WTC11 (cell line): ENCODE measurements around the gene SLIT3. TPM values are rescaled to one million over a fixed set of nuclear protein-coding genes. Genes with fewer than 3 reads are reported as not detected.

ENCODE experiments used
- ATAC-seq: fragments of 200-7000 bp; cut with Tn5 transposase; 2 replicates; pipeline ENCODE4 v1.10.0; 2021; ENCODE audit warnings: mild to moderate bottlenecking, moderate library complexity
- CTCF ChIA-PET: fragments of 300-600 bp; sonication (Branson Sonifier 250); formaldehyde crosslinking; loops from one replicate; lab custom pipeline; 2021; ENCODE audit warnings: antibody characterized with exemption; lab: Charles Lee
- POLR2A ChIA-PET: fragments of 350-600 bp; sonication (Branson Sonifier 250); formaldehyde crosslinking; loops from one replicate; lab custom pipeline; 2021; ENCODE audit warnings: antibody characterized with exemption; lab: Charles Lee
- DNase-seq: peaks from one replicate; pipeline ENCODE4 v3.0.0; 2021; ENCODE audit warnings: low spot score
- H3K27ac Mint-ChIP-seq: 2 replicates; pipeline ENCODE4 v1.8.0; 2021; ENCODE audit warnings: mixed read lengths
- H3K27me3 Mint-ChIP-seq: 2 replicates; pipeline ENCODE4 v1.8.0; 2021; ENCODE audit warnings: low read depth, mild to moderate bottlenecking, moderate library complexity, mixed read lengths
- H3K36me3 Mint-ChIP-seq: 2 replicates; pipeline ENCODE4 v1.8.0; 2021; ENCODE audit warnings: mixed read lengths
- H3K4me1 Mint-ChIP-seq: 2 replicates; pipeline ENCODE4 v1.8.0; 2022; ENCODE audit warnings: mixed read lengths
- H3K4me3 Mint-ChIP-seq: 2 replicates; pipeline ENCODE4 v1.8.0; 2021; ENCODE audit warnings: mild to moderate bottlenecking, moderate library complexity, mixed read lengths
- H3K9me3 Mint-ChIP-seq: 2 replicates; pipeline ENCODE4 v1.8.0; 2021; ENCODE audit warnings: mixed read lengths
- FOXK1 ChIP-seq: sonication (generic); formaldehyde crosslinking; IDR thresholded peaks from 2 replicates; pipeline ENCODE4 v1.8.0; 2022; ENCODE audit warnings: mild to moderate bottlenecking, moderate library complexity, missing genetic modification reagents
- FOXP4 ChIP-seq: sonication (generic); formaldehyde crosslinking; IDR thresholded peaks from 2 replicates; pipeline ENCODE4 v1.8.0; 2022; ENCODE audit warnings: mild to moderate bottlenecking, missing genetic modification reagents
- HMGA2 ChIP-seq: fragments of 250-450 bp; sonication (Bioruptor Pico); IDR thresholded peaks from 2 replicates; pipeline ENCODE4 v1.4.0; 2021; ENCODE audit warnings: mild to moderate bottlenecking, moderate library complexity
- HMGXB4 ChIP-seq: sonication (generic); formaldehyde crosslinking; IDR thresholded peaks from 2 replicates; pipeline ENCODE4 v1.8.1; 2023; ENCODE audit warnings: mild to moderate bottlenecking, moderate library complexity, missing genetic modification reagents
- JAZF1 ChIP-seq: fragments of 250-450 bp; sonication (Bioruptor Pico); IDR thresholded peaks from 2 replicates; pipeline ENCODE4 v1.9.0; 2021; ENCODE audit warnings: moderate library complexity, mild to moderate bottlenecking, inconsistent platforms
- KAT7 ChIP-seq: sonication (generic); formaldehyde crosslinking; IDR thresholded peaks from 2 replicates; pipeline ENCODE4 v1.8.1; 2023; ENCODE audit warnings: missing genetic modification reagents, mild to moderate bottlenecking, borderline replicate concordance
- MAX ChIP-seq: sonication (generic); formaldehyde crosslinking; IDR thresholded peaks from 2 replicates; pipeline ENCODE4 v1.8.0; 2022; ENCODE audit warnings: mild to moderate bottlenecking, missing genetic modification reagents
- NFYB ChIP-seq: sonication (generic); formaldehyde crosslinking; conservative IDR thresholded peaks from 2 replicates; pipeline ENCODE4 v1.8.0; 2022; ENCODE audit warnings: low read depth, missing genetic modification reagents
- USF1 ChIP-seq: sonication (generic); formaldehyde crosslinking; IDR thresholded peaks from 2 replicates; pipeline ENCODE4 v1.8.0; 2022; ENCODE audit warnings: mild to moderate bottlenecking, missing genetic modification reagents
- ZBTB21 ChIP-seq: sonication (generic); formaldehyde crosslinking; IDR thresholded peaks from 2 replicates; pipeline ENCODE4 v1.8.1; 2023; ENCODE audit warnings: mild to moderate bottlenecking, missing genetic modification reagents, borderline replicate concordance
- ZNF121 ChIP-seq: sonication (generic); formaldehyde crosslinking; IDR thresholded peaks from 2 replicates; pipeline ENCODE4 v1.8.0; 2023; ENCODE audit warnings: missing genetic modification reagents
- ZNF416 ChIP-seq: fragments of 250-450 bp; sonication (Bioruptor Pico); IDR thresholded peaks from 2 replicates; pipeline ENCODE4 v1.9.0; 2021; ENCODE audit warnings: mild to moderate bottlenecking, inconsistent platforms
- ZSCAN18 ChIP-seq: fragments of 250-450 bp; sonication (Bioruptor Pico); IDR thresholded peaks from 2 replicates; pipeline ENCODE4 v2.1.2; 2022; ENCODE audit warnings: mild to moderate bottlenecking, moderate library complexity
- total RNA-seq: library from RNA; stranded (reverse); gene quantifications from 3 replicates; pipeline ENCODE4 v1.2.3, GENCODE V29; 2021
- TF ChIP-seq, protein P1 (sequence below): sonication (generic); formaldehyde crosslinking; IDR thresholded peaks from 2 replicates; pipeline ENCODE4 v1.8.1; 2023; ENCODE audit warnings: mild to moderate bottlenecking, missing genetic modification reagents
- TF ChIP-seq, protein P2 (sequence below): fragments of 250-450 bp; sonication (Bioruptor Pico); IDR thresholded peaks from 2 replicates; pipeline ENCODE4 v1.9.0; 2021; ENCODE audit warnings: mild to moderate bottlenecking
- TF ChIP-seq, protein P3 (sequence below): sonication (generic); formaldehyde crosslinking; IDR thresholded peaks from 2 replicates; pipeline ENCODE4 v1.8.0; 2022; ENCODE audit warnings: mild to moderate bottlenecking, missing genetic modification reagents
- TF ChIP-seq, protein P4 (sequence below): sonication (generic); formaldehyde crosslinking; conservative IDR thresholded peaks from 2 replicates; pipeline ENCODE4 v1.8.1; 2023; ENCODE audit warnings: mild to moderate bottlenecking, low read depth, missing genetic modification reagents, moderate library complexity
- TF ChIP-seq, protein P5 (sequence below): sonication (generic); formaldehyde crosslinking; IDR thresholded peaks from 2 replicates; pipeline ENCODE4 v1.8.0; 2022; ENCODE audit warnings: missing genetic modification reagents

SLIT3 gene
- total RNA-seq, 1 experiment from 2014 or later: 1.9 TPM

GRCh38 chr5:168801567-168801966, 499.4 kb downstream of the SLIT3 start:
- Mint-ChIP-seq H3K27ac (no peak overlapping the region), H3K36me3 (no peaks in the 10 kb centered on the region), H3K4me3 (no peak overlapping the region), H3K27me3 (no peaks in the 10 kb centered on the region; the same call in 1 of the 2 replicates), H3K9me3 (no peaks in the 10 kb centered on the region), H3K4me1 (peaks cover 2% of the 10 kb centered on the region; the same call in 1 of the 2 replicates)
- DNase-seq: no peak
- ChIA-PET POLR2A (no interaction called here), CTCF (interaction anchor here (0.7 to 1.3 kb wide), 2 partner anchors 23 to 30 kb away, joined by 4 read pairs; no protein-coding TSS in a partner anchor)
- no peak for ATAC-seq
- TF ChIP-seq, protein P1, sequence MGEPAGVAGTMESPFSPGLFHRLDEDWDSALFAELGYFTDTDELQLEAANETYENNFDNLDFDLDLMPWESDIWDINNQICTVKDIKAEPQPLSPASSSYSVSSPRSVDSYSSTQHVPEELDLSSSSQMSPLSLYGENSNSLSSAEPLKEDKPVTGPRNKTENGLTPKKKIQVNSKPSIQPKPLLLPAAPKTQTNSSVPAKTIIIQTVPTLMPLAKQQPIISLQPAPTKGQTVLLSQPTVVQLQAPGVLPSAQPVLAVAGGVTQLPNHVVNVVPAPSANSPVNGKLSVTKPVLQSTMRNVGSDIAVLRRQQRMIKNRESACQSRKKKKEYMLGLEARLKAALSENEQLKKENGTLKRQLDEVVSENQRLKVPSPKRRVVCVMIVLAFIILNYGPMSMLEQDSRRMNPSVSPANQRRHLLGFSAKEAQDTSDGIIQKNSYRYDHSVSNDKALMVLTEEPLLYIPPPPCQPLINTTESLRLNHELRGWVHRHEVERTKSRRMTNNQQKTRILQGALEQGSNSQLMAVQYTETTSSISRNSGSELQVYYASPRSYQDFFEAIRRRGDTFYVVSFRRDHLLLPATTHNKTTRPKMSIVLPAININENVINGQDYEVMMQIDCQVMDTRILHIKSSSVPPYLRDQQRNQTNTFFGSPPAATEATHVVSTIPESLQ: no peak
- TF ChIP-seq MAX (CRISPR knock-in tag): no peak
- TF ChIP-seq ZBTB21 (CRISPR knock-in tag): no peak
- TF ChIP-seq HMGA2: no peak
- TF ChIP-seq, protein P2, sequence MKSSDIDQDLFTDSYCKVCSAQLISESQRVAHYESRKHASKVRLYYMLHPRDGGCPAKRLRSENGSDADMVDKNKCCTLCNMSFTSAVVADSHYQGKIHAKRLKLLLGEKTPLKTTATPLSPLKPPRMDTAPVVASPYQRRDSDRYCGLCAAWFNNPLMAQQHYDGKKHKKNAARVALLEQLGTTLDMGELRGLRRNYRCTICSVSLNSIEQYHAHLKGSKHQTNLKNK (CRISPR knock-in tag): no peak
- TF ChIP-seq HMGXB4 (CRISPR knock-in tag): no peak
- TF ChIP-seq NFYB (CRISPR knock-in tag): no peak
- no peak for TF ChIP-seq USF1 (CRISPR knock-in tag)
- TF ChIP-seq FOXK1 (CRISPR knock-in tag): no peak
- TF ChIP-seq KAT7 (CRISPR knock-in tag): no peak
- TF ChIP-seq, protein P3, sequence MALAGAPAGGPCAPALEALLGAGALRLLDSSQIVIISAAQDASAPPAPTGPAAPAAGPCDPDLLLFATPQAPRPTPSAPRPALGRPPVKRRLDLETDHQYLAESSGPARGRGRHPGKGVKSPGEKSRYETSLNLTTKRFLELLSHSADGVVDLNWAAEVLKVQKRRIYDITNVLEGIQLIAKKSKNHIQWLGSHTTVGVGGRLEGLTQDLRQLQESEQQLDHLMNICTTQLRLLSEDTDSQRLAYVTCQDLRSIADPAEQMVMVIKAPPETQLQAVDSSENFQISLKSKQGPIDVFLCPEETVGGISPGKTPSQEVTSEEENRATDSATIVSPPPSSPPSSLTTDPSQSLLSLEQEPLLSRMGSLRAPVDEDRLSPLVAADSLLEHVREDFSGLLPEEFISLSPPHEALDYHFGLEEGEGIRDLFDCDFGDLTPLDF (CRISPR knock-in tag): no peak
- TF ChIP-seq ZNF121 (CRISPR knock-in tag): no peak
- TF ChIP-seq, protein P4, sequence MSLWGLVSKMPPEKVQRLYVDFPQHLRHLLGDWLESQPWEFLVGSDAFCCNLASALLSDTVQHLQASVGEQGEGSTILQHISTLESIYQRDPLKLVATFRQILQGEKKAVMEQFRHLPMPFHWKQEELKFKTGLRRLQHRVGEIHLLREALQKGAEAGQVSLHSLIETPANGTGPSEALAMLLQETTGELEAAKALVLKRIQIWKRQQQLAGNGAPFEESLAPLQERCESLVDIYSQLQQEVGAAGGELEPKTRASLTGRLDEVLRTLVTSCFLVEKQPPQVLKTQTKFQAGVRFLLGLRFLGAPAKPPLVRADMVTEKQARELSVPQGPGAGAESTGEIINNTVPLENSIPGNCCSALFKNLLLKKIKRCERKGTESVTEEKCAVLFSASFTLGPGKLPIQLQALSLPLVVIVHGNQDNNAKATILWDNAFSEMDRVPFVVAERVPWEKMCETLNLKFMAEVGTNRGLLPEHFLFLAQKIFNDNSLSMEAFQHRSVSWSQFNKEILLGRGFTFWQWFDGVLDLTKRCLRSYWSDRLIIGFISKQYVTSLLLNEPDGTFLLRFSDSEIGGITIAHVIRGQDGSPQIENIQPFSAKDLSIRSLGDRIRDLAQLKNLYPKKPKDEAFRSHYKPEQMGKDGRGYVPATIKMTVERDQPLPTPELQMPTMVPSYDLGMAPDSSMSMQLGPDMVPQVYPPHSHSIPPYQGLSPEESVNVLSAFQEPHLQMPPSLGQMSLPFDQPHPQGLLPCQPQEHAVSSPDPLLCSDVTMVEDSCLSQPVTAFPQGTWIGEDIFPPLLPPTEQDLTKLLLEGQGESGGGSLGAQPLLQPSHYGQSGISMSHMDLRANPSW (CRISPR knock-in tag): no peak
- TF ChIP-seq FOXP4: no peak
- TF ChIP-seq, protein P5, sequence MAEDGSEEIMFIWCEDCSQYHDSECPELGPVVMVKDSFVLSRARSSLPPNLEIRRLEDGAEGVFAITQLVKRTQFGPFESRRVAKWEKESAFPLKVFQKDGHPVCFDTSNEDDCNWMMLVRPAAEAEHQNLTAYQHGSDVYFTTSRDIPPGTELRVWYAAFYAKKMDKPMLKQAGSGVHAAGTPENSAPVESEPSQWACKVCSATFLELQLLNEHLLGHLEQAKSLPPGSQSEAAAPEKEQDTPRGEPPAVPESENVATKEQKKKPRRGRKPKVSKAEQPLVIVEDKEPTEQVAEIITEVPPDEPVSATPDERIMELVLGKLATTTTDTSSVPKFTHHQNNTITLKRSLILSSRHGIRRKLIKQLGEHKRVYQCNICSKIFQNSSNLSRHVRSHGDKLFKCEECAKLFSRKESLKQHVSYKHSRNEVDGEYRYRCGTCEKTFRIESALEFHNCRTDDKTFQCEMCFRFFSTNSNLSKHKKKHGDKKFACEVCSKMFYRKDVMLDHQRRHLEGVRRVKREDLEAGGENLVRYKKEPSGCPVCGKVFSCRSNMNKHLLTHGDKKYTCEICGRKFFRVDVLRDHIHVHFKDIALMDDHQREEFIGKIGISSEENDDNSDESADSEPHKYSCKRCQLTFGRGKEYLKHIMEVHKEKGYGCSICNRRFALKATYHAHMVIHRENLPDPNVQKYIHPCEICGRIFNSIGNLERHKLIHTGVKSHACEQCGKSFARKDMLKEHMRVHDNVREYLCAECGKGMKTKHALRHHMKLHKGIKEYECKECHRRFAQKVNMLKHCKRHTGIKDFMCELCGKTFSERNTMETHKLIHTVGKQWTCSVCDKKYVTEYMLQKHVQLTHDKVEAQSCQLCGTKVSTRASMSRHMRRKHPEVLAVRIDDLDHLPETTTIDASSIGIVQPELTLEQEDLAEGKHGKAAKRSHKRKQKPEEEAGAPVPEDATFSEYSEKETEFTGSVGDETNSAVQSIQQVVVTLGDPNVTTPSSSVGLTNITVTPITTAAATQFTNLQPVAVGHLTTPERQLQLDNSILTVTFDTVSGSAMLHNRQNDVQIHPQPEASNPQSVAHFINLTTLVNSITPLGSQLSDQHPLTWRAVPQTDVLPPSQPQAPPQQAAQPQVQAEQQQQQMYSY (CRISPR knock-in tag): no peak
- no peak for TF ChIP-seq ZSCAN18 (CRISPR knock-in tag)
- no peak for TF ChIP-seq JAZF1
- no peak for TF ChIP-seq ZNF416
